HEK293 (cell line): ENCODE results near the gene ZNF444.
"Not testable (repeated sequence)": the region's sequence is repeated elsewhere in the genome, so short reads cannot be mapped to it uniquely, and the experiment has no call there.

ENCODE experiments used
- CTCF ChIA-PET: fragments of 350-600 bp; formaldehyde crosslinking; extraction: SDS; loops from one replicate; lab custom pipeline; 2021; ENCODE audit warnings: antibody characterized with exemption; lab: Yijun Ruan, JAX
- POLR2A ChIA-PET: fragments of 300-600 bp; formaldehyde crosslinking; extraction: SDS; loops from one replicate; lab custom pipeline; 2020; ENCODE audit warnings: antibody characterized with exemption, inconsistent platforms; lab: Yijun Ruan, JAX
- H3K27ac ChIP-seq: fragments of 200-500 bp; sonication (Bioruptor generic); 2 replicates; pipeline ENCODE4 v1.5.1; 2014; ENCODE audit warnings: low read depth, low read length, control low read depth, inconsistent platforms; ENCODE audit errors: extremely low read depth
- H3K36me3 ChIP-seq, 2 experiments: fragments of 200-500 bp in 1 of 2; sonication (Bioruptor generic) in 1 of 2; 1 replicate in 1 of 2; 2 replicates in 1 of 2; pipeline ENCODE4 v1.5.1; 2014 to 2017; ENCODE audit warnings: inconsistent platforms in 2 of 2, low read length in 2 of 2; ENCODE audit not compliant: control insufficient read depth in 2 of 2, insufficient read depth in 1 of 2
- H3K4me1 ChIP-seq: fragments of 200-500 bp; sonication (Bioruptor generic); 2 replicates; pipeline ENCODE4 v1.5.1; 2014; ENCODE audit warnings: mild to moderate bottlenecking, low read length, inconsistent platforms; ENCODE audit not compliant: control insufficient read depth, insufficient read depth
- H3K4me3 ChIP-seq: 2 replicates; pipeline ENCODE4 v1.5.1; 2011; ENCODE audit warnings: low read depth, mild to moderate bottlenecking, control low read depth, low read length, moderate library complexity
- H3K9me3 ChIP-seq: fragments of 200-500 bp; sonication (Bioruptor generic); 2 replicates; pipeline ENCODE4 v1.5.1; 2014; ENCODE audit warnings: low read depth, low read length, inconsistent platforms; ENCODE audit not compliant: control insufficient read depth, insufficient read depth
- BCL11B ChIP-seq: fragments of 450-650 bp; formaldehyde crosslinking; IDR thresholded peaks from 2 replicates; pipeline ENCODE4 v1.5.1; 2016; ENCODE audit warnings: low read depth, missing biosample characterization, missing genetic modification characterization
- GLIS1 ChIP-seq: fragments of 450-650 bp; formaldehyde crosslinking; IDR thresholded peaks from 2 replicates; pipeline ENCODE4 v1.5.1; 2016; ENCODE audit warnings: missing biosample characterization, missing genetic modification characterization
- KLF10 ChIP-seq: fragments of 450-650 bp; IDR thresholded peaks from 2 replicates; pipeline ENCODE4 v1.5.1; 2018; ENCODE audit warnings: missing biosample characterization, mild to moderate bottlenecking, missing genetic modification characterization
- KLF8 ChIP-seq: fragments of 450-650 bp; formaldehyde crosslinking; IDR thresholded peaks from 2 replicates; pipeline ENCODE4 v1.5.1; 2016; ENCODE audit warnings: missing biosample characterization, missing genetic modification characterization
- ZNF146 ChIP-seq: fragments of 450-650 bp; formaldehyde crosslinking; IDR thresholded peaks from 2 replicates; pipeline ENCODE4 v1.5.1; 2016; ENCODE audit warnings: missing biosample characterization, missing genetic modification characterization
- ZNF157 ChIP-seq: fragments of 450-650 bp; formaldehyde crosslinking; IDR thresholded peaks from 2 replicates; pipeline ENCODE4 v1.5.1; 2016; ENCODE audit warnings: missing biosample characterization, missing genetic modification characterization
- ZNF280D ChIP-seq: fragments of 450-650 bp; formaldehyde crosslinking; IDR thresholded peaks from 2 replicates; pipeline ENCODE4 v1.5.1; 2016; ENCODE audit warnings: missing biosample characterization, missing genetic modification characterization
- ZNF423 ChIP-seq: fragments of 450-650 bp; formaldehyde crosslinking; IDR thresholded peaks from 2 replicates; pipeline ENCODE4 v1.5.1; 2016; ENCODE audit warnings: missing biosample characterization, missing genetic modification characterization
- ZNF501 ChIP-seq: fragments of 450-650 bp; formaldehyde crosslinking; IDR thresholded peaks from 2 replicates; pipeline ENCODE4 v1.5.1; 2016; ENCODE audit warnings: missing biosample characterization, missing genetic modification characterization
- ZNF521 ChIP-seq: fragments of 450-650 bp; formaldehyde crosslinking; IDR thresholded peaks from 2 replicates; pipeline ENCODE4 v1.5.1; 2017; ENCODE audit warnings: missing biosample characterization, mild to moderate bottlenecking, missing genetic modification characterization
- ZNF529 ChIP-seq: fragments of 450-650 bp; formaldehyde crosslinking; IDR thresholded peaks from 2 replicates; pipeline ENCODE4 v1.5.1; 2017; ENCODE audit warnings: missing genetic modification characterization, missing biosample characterization; ENCODE audit not compliant: insufficient replicate concordance
- ZNF558 ChIP-seq: fragments of 450-650 bp; formaldehyde crosslinking; IDR thresholded peaks from 2 replicates; pipeline ENCODE4 v1.5.1; 2016; ENCODE audit warnings: missing biosample characterization, missing genetic modification characterization
- ZNF580 ChIP-seq: fragments of 450-650 bp; formaldehyde crosslinking; IDR thresholded peaks from 2 replicates; pipeline ENCODE4 v1.5.1; 2016; ENCODE audit warnings: missing biosample characterization, missing genetic modification characterization
- ZNF623 ChIP-seq: fragments of 450-650 bp; formaldehyde crosslinking; IDR thresholded peaks from 2 replicates; pipeline ENCODE4 v1.5.1; 2016; ENCODE audit warnings: missing biosample characterization, missing genetic modification characterization
- ZNF830 ChIP-seq: fragments of 450-650 bp; IDR thresholded peaks from 2 replicates; pipeline ENCODE4 v1.5.0; 2018; ENCODE audit warnings: missing biosample characterization, missing genetic modification characterization, low read depth, mild to moderate bottlenecking, moderate library complexity
- ZSCAN16 ChIP-seq: fragments of 450-650 bp; formaldehyde crosslinking; IDR thresholded peaks from 2 replicates; pipeline ENCODE4 v1.5.1; 2016; ENCODE audit warnings: missing biosample characterization, missing genetic modification characterization
- ZSCAN23 ChIP-seq: fragments of 450-650 bp; formaldehyde crosslinking; IDR thresholded peaks from 2 replicates; pipeline ENCODE4 v1.5.1; 2016; ENCODE audit warnings: missing biosample characterization, missing genetic modification characterization
- TF ChIP-seq, protein P1 (sequence below): fragments of 450-650 bp; formaldehyde crosslinking; IDR thresholded peaks from 2 replicates; pipeline ENCODE4 v1.5.1; 2016; ENCODE audit warnings: missing biosample characterization, missing genetic modification characterization, borderline replicate concordance
- TF ChIP-seq, protein P2 (sequence below): fragments of 450-650 bp; formaldehyde crosslinking; IDR thresholded peaks from 2 replicates; pipeline ENCODE4 v1.5.1; 2016; ENCODE audit warnings: missing biosample characterization, missing genetic modification characterization
- TF ChIP-seq, protein P3 (sequence below): fragments of 450-650 bp; IDR thresholded peaks from 2 replicates; pipeline ENCODE4 v1.5.1; 2018; ENCODE audit warnings: missing biosample characterization, mild to moderate bottlenecking, missing genetic modification characterization

The ZNF444 gene

GRCh38 chr19:56148096-56148495, 7.0 kb downstream of the ZNF444 start:
- Histone ChIP-seq H3K27ac (no peak overlapping the region), H3K36me3 (peaks cover 7 to 46% of the 10 kb centered on the region in 2 experiments; a peak in 2 of 3 replicates), H3K4me1 (no peaks in the 10 kb centered on the region), H3K4me3 (no peak overlapping the region), H3K9me3 (no peaks in the 10 kb centered on the region)
- CTCF ChIA-PET: interaction anchor here (1.9 kb wide), 1 partner anchor 24 kb away, joined by 5 read pairs; no protein-coding TSS in a partner anchor
- peak; percentile 69 for TF ChIP-seq ZNF623
- TF ChIP-seq ZNF423: no peak
- no peak for TF ChIP-seq ZNF157 (tag by site-specific recombination)
- no peak for TF ChIP-seq ZSCAN23 (tag by site-specific recombination)
- POLR2A ChIA-PET: no interaction called here

- H3K36me3 ChIP-seq: peaks cover 12 to 54% of the 10 kb centered on the region in 2 experiments; a peak in 2 of 3 replicates
- H3K4me3 ChIP-seq, H3K4me1 ChIP-seq, CTCF ChIA-PET: not testable (repeated sequence)
- 0 out of 2 replicates have a peak, but pooled peaks have one; percentile 44 for TF ChIP-seq BCL11B
- TF ChIP-seq, all 188 proteins: peak for 1; not testable (repeated sequence) for 187
- H3K9me3 ChIP-seq, H3K27ac ChIP-seq, POLR2A ChIA-PET: not testable (repeated sequence)
Observed at GRCh38 chr19:56148955-56149655, 8.0 kb downstream of the ZNF444 start.

- TF ChIP-seq, protein P1, sequence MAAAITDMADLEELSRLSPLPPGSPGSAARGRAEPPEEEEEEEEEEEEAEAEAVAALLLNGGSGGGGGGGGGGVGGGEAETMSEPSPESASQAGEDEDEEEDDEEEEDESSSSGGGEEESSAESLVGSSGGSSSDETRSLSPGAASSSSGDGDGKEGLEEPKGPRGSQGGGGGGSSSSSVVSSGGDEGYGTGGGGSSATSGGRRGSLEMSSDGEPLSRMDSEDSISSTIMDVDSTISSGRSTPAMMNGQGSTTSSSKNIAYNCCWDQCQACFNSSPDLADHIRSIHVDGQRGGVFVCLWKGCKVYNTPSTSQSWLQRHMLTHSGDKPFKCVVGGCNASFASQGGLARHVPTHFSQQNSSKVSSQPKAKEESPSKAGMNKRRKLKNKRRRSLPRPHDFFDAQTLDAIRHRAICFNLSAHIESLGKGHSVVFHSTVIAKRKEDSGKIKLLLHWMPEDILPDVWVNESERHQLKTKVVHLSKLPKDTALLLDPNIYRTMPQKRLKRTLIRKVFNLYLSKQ (tag by site-specific recombination): no peak
- TF ChIP-seq ZNF146 (peak; percentile 98), ZNF280D (tag by site-specific recombination) (no peak), ZNF521 (tag by site-specific recombination) (no peak)
- TF ChIP-seq, all 188 proteins: peak for 1
- H3K9me3 ChIP-seq: no peaks in the 10 kb centered on the region
- peaks cover 12 to 58% of the 10 kb centered on the region in 2 experiments; a peak in 2 of 3 replicates for H3K36me3 ChIP-seq
- no peak overlapping the region for H3K4me3 ChIP-seq
- ChIA-PET CTCF (interaction anchor here (1.0 kb wide), 1 partner anchor 184 kb away, joined by 3 read pairs; no protein-coding TSS in a partner anchor), POLR2A (no interaction called here)
- no peak overlapping the region for H3K27ac ChIP-seq
- no peaks in the 10 kb centered on the region for H3K4me1 ChIP-seq
Observed at GRCh38 chr19:56149656-56150038, 8.6 kb downstream of the ZNF444 start.

GRCh38 chr19:56150358-56150757, 9.3 kb downstream of the ZNF444 start:
- CTCF ChIA-PET: interaction anchor here (1.0 kb wide), 1 partner anchor 183 kb away, joined by 3 read pairs; no protein-coding TSS in a partner anchor
- peaks cover 12 to 65% of the 10 kb centered on the region in 2 experiments; a peak in 2 of 3 replicates for H3K36me3 ChIP-seq
- no peaks in the 10 kb centered on the region for H3K9me3 ChIP-seq
- POLR2A ChIA-PET: no interaction called here
- no peaks in the 10 kb centered on the region for H3K4me1 ChIP-seq
- no peak overlapping the region for H3K27ac ChIP-seq
- H3K4me3 ChIP-seq: no peak overlapping the region
- TF ChIP-seq, protein P2, sequence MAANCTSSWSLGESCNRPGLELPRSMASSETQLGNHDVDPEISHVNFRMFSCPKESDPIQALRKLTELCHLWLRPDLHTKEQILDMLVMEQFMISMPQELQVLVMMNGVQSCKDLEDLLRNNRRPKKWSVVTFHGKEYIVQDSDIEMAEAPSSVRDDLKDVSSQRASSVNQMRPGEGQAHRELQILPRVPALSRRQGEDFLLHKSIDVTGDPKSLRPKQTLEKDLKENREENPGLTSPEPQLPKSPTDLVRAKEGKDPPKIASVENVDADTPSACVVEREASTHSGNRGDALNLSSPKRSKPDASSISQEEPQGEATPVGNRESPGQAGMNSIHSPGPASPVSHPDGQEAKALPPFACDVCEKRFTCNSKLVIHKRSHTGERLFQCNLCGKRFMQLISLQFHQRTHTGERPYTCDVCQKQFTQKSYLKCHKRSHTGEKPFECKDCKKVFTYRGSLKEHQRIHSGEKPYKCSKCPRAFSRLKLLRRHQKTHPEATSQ (tag by site-specific recombination): no peak
- no peak for TF ChIP-seq ZNF501 (tag by site-specific recombination)
- no peak for TF ChIP-seq GLIS1
- TF ChIP-seq ZNF558 (tag by site-specific recombination): no peak
- no peak for TF ChIP-seq ZSCAN16 (tag by site-specific recombination)
- no peak for TF ChIP-seq KLF10
- no peak for TF ChIP-seq ZNF529 (tag by site-specific recombination)
- no peak for TF ChIP-seq KLF8 (tag by site-specific recombination)
- no peak for TF ChIP-seq ZNF580
- TF ChIP-seq, protein P3, sequence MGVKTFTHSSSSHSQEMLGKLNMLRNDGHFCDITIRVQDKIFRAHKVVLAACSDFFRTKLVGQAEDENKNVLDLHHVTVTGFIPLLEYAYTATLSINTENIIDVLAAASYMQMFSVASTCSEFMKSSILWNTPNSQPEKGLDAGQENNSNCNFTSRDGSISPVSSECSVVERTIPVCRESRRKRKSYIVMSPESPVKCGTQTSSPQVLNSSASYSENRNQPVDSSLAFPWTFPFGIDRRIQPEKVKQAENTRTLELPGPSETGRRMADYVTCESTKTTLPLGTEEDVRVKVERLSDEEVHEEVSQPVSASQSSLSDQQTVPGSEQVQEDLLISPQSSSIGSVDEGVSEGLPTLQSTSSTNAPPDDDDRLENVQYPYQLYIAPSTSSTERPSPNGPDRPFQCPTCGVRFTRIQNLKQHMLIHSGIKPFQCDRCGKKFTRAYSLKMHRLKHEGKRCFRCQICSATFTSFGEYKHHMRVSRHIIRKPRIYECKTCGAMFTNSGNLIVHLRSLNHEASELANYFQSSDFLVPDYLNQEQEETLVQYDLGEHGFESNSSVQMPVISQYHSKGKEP (tag by site-specific recombination): no peak
- TF ChIP-seq ZNF830: no peak
